ENCODE data around the gene HNRNPLL.
A peak's percentile ranks its signal among the peaks of the same experiment; 100 is the strongest.

The HNRNPLL gene

DNA sequence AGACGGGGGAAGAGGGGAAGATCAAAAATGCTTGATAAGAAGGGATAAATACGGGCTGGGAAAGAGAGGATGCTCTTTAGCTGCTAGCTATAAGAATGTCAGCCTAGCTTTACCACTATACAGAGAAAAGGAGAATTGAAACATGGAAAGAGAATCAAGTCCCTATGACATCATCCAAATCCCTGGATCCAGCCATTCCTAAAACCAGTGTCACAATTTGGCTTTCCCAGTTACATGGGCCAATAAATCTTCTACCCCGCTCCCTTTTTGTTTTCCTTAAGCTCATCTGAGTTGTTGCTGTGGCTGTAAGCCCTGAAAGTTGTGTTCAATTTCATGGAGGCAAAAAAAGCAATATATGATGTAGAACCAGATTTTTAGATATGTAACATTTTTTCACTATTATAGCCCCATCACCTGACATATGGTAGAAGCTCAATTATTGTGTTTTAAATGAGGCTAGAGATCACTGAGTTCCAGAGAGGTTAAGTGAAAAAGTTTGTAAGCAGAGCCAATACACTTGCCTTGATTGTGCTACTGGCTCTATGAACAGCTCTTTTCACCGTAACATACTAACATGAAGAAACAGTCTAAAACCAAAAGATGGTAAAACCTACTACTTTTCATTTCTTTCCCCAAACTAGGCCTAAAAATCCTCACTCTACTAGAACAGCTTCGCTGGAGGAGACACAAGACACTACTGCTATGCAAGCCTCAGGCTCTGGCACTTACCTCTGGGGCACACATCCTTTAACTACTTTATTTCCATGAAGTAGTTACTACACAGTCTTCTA is 4.3 kb downstream of the HNRNPLL start:
- DNase-seq (ENCODE audit: low read depth in 1 of 2, low spot score in 1 of 2), result no peak

DNA sequence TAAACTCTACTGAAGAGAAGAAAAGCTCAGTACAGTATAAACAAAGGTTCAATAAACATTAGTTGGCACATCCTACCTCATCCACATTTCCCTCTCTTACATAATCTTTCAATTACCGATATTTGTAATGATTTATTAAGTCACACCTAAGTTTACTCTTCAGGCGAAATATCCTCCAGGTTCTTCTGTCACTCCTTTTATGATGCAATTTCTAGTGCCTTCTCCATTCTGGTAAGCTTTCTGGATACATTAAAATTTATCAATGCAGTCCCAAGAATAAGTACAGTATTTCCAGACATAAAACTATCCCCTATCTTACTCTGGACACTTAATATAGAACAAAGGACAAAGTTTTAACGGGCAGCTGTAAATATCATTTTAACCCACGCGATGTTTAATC is 5.6 kb downstream of the HNRNPLL start:
- DNase-seq (ENCODE audit: low read depth in 1 of 2, low spot score in 1 of 2), result no peak

DNA sequence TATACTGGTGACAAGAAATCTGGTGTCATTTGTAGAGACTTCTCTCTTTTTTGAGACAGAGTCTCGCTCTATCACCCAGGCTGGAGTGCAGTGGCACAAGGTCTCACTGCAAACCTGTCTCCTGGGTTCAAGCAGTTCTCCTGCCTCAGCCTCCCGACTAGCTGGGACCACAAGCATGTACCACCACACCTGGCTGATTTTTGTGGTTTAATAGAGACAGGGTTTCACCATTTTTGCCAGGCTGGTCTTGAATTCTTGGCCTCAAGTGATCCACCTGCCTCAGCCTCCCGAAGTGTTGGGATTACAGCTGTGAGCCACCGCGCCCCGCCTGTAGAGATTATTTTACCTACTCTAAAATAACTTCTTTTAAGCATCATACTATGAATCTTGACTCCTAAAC is 6.5 kb downstream of the HNRNPLL start:
- DNase-seq (ENCODE audit: low read depth in 1 of 2, low spot score in 1 of 2), result no peak

DNA sequence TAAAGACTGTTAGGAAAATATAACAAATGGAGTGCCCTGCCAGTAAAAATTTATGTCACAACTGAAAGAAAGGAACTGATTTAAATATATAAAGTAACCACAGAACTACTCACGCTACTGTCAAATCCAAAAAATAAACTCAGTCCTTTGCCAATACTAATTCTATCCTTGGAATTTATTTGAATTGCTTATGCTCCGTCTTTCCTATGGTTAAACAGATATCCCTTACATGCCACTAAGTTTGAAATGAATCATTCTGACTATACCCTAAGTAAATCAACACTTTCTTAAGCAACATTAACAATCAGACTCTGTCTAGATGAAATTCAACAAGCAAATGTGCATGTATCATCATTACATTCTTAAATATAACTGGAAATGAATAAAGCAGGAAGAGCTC is 9.8 kb downstream of the HNRNPLL start:
- DNase-seq (ENCODE audit: low read depth in 1 of 2, low spot score in 1 of 2), result no peak

DNA sequence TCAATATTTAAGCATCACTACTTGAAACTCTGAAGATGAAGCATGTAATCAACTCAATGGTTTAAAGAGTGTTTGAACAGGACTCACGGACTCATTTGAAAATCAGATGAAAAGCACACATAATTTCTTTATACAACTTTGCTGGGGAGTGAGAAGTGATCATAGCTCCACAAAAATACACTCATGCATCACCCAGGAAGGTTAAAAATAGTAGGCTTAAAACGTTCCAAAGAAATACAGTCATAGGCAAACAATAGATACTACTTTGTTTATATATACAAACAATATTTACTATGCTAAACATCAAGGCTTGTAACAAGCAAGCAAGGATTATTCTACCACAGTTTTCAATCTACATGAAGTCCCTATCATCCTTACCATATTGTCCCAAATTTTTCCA is 11.6 kb downstream of the HNRNPLL start:
- DNase-seq (ENCODE audit: low read depth in 1 of 2, low spot score in 1 of 2), result no peak

DNA sequence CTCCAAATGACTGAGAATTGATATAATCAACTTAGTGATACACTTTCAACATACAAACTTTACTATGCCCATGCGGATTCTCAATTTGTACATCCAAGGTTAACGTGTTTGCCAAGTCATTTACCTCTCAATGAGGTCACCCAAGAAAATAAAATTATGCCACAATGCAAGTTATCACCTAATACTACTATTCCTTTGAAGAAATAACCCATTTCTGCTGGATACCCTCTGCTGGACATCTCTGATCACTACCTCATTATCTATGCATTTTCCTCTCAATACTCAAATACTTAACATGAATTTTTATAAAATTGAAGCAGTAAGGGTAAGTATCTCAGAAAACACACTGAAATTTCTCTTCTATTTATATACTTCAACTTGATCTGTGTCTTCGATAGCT is 12.7 kb downstream of the HNRNPLL start:
- DNase-seq (ENCODE audit: low read depth in 1 of 2, low spot score in 1 of 2), result no peak

DNA sequence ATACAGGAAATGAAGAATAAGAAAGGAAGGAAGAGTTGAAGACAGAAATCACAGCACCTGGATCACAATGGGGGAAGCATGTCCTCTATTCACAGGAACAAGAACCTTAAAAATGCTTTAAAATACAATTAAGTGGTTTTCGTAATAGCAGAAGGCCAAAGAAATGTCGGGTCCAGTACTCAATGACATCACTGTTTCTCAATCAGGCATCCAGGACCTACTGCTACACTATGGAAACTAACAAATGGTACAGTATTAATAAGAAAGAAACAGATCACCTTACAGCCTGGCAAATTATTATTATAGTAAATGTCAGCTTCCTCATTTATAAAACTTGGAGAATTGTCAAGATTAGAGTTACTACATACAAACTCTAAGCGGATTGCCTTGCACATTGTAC is 15.8 kb downstream of the HNRNPLL start:
- DNase-seq (ENCODE audit: low read depth in 1 of 2, low spot score in 1 of 2), result no peak

DNA sequence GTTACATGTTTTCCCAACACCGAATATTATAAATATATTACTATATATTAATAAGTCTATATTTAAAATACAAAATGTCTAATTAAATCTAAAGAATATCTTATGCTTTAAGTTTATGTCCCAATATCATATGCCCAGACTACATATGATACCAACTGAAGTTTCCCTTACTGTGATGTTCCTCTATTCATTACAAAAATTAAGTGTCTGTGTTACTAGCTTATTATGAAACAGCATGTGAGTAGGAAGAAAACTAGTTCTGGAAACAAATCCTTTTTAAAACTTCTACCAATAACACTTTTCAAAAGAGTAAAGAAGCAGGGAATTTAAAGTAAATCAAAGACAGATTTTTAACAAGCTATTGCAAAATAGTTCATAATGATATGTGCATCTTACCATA is 17.8 kb downstream of the HNRNPLL start:
- no peak for DNase-seq (ENCODE audit: low read depth in 1 of 2, low spot score in 1 of 2)

DNA sequence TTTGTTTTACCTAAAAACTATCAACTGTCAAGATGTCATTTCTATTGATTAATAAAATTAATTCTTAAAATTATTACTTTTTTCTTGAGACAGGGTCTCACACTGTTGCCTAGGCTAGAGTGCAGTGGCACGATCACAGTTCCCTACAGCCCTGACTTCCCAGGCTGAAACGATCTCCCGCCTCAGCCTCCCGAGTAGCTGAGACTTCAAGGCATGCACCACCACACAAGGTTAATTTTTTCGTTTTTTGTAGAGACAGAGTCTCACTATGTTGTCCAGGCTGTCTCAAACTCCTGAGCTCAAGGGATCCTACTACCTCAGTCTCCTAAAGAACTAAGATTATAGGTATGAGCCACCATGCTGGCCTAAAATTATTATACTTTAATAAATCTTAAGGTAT is 18.7 kb downstream of the HNRNPLL start:
- no peak for DNase-seq (ENCODE audit: low read depth in 1 of 2, low spot score in 1 of 2)

DNA sequence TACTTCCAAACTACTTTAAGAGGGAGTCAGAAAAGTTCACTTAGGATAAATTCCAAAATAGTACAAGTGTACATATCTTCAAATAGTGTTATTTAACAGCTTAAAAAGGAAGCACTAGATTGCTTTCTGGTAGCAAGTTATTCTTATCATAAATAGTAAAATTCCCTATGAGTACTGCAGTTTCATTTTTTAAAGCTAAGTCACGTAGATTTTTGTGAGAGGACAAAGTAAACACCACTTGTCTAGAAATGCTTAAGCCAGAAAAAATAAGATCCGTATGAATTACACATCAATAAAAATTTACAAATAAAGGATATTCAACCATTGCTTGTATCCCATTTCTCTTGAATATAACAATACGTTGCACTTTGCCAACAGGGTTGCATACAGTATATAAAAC is 19.2 kb downstream of the HNRNPLL start:
- no peak for DNase-seq (ENCODE audit: low read depth in 1 of 2, low spot score in 1 of 2)

DNA sequence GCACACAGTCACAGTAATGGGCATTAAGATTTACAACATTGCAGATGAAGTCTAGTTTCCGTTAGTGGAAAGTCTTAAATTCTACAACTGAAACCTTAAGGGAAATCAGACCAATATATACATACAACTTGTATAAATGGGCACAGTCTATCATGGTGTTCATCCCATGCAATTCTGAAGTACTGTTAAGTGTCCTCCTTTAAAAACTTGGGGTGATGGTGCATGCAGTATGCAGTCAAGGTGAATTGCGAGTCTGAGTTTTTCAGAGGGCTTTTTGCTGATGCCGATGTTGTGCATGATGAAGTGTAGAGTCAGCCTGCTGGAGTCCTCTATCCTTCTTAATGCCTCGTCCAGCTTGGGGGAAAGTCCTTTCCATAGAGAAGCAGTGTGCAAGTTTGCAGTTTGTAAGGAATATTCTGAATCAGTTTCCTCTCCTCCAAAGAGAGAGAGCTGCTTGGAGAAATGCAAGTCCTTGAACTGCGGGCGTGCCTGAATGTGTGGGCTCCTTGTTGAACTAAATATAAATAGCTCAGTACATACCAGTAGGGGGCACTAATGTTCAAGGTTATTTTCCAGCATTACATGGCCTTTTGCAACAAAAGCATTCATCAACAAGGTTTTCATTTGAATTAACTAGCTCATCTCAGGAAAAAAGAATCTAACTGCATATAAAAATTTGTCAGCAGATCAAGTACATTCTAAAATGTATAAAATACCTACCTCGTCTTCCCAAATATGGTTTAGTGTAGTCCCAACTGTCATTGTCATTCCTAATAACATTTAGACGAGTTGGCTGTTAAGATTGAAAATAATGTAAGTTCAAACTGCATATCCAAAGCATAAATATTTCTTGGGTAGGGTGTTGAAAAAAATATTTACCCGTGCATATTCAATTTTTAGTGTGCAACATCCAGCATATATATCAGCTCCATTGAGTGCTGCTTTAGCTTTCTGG is 21.3 kb downstream of the HNRNPLL start:
- DNase-seq (ENCODE audit: low read depth in 1 of 2, low spot score in 1 of 2), result peak in 1 of 2 donors; percentile 49

DNA sequence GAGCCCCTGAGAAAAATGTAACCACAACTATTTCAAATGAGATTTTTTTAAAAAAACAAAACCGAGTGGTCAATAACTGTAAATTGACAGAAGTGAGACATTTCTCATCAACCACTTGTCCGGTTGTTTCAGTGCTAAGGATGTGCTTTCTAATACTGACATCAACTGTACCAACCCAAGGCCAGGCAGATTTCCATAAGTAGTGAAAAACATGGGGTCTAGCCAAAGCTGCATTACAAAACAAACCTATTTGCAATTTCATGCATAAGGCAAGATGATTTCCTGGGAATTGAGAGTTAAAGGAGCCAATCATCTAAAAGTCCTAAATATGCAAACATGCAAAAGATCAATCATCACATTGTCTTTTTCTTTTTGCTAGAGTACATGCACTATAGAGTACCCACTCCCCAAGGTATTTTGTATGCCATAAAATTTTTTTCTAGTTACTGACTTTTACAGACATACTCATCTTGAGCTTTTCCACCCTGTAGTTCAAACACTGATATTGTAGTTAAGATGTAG is 22.6 kb downstream of the HNRNPLL start:
- DNase-seq (ENCODE audit: low read depth in 1 of 2, low spot score in 1 of 2), result no peak

DNA sequence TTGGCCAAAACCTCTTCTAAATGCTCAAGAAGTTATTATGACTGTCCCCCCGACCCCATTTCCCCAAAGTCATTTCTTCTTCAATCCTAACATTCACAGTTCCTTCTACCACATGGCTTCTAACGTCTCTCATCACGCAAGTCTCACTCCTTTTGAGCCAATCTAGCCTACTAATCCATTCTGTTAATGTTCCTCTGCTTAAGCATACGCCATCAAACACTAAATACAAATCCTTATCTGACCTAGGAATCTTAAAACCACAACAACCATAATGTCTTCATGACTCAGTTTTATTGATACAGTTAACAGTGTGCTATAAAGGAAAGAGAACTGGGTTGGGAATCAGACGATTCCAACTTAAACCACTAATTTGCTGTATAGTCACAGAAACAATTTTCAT is 23.9 kb downstream of the HNRNPLL start:
- DNase-seq (ENCODE audit: low read depth in 1 of 2, low spot score in 1 of 2), result no peak

DNA sequence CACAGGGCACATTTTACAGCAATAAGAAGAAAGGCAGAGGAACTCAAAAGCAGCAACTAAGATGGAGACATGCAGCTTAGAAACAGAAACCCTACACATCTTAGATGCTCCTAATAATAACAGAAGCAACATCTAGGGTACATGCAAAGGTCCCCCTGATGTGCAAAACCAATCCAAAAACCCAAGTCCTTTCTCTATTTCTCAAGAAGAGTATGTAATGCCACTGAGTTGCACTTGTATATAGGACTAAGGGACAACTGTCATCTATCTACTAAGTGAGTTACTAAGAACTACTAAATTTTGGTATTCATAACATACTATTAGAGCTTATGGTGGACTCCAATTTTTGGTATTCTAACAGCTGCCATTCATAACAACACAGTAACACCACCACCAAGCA is 28.4 kb downstream of the HNRNPLL start:
- no peak for DNase-seq (ENCODE audit: low read depth in 1 of 2, low spot score in 1 of 2)

DNA sequence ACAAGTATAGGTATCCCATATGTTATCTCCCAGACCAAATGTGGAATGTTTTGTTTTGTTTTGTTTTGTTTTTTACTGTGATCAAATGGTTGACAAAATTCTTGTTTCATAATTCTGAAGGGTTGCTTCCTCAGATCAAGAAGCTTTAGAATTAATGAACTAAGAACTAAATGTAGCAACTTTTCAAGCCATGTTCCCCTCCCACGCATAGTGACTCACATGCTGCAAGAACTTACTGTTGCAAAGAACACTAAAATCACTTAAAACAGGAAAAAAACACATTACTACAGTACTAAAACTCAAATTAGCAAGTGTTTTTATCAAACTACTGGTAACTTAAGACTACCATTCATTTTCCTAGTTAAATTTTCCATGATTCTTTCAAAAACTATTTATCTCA is 30.6 kb downstream of the HNRNPLL start:
- DNase-seq (ENCODE audit: low read depth in 1 of 2, low spot score in 1 of 2), result peak in 1 of 2 donors; percentile 40

DNA sequence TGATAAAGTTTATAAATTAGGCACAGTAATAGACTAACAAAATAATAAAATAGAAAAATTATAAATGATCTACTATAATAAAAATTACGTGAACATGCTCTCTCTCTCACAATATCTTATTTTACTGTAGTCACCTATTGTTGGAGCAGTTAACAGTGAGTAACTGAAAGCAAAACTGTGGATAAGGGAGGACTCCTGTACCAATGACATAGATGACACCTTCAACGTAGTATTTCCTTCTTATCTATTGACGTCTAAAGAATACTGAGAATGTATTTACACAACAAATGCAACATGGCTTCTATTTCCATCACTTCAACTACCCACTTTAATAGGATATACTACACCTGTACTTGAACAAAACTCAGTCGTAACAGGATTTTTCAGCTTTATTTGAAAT is 31.5 kb downstream of the HNRNPLL start:
- DNase-seq (ENCODE audit: low read depth in 1 of 2, low spot score in 1 of 2), result no peak

DNA sequence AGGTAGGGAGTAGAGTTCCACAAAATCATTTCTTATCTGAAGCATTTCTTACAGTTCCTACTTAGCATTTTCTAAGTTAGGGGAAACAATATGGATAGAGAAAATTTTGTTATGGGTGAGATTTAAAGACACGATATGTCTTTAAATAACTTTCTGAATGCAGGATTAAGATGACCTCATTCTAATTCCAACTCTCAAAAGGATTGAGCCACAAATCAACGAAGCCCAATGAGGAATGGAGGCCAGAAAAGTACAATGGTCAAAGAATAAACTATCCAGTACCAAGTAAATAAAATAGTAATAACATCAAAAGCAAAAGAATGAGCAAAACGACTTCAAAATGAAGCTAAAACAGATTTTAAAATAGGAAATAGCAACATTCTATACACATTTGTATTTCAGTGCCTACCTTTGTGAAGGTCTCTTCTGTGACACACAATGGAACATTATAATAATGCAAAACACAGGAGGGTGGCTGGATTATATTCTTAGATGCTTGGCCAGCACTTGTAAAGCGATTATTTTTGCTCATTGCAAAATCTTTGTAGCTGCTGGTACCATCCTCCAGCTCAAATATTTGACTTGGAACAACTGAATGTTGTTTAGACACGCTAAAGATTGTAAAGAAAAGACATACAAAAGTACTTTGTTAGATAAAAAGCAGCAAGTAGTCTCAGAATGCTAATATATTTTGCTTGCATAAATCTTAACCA is 33.8 kb downstream of the HNRNPLL start:
- no peak for DNase-seq (ENCODE audit: low read depth in 1 of 2, low spot score in 1 of 2)

DNA sequence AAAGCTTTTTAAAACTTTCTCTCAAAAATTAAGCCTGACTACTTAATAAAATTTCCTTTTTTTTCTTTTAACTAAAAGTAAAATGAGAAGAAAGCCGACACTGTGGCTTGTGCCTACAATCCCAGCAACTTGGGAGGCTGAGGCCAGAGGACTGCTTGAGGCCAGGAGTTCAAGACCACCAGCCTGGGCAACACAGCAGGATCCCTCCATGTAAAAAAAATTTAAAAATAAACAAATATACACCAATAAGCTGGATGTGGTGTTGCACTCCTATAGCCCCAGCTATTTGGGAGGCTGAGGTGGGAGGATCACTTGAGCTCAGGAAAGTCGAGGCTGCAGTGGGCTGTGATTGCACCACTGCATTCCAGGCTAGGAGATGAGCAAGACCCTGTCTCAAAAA is 37.4 kb downstream of the HNRNPLL start:
- DNase-seq (ENCODE audit: low read depth in 1 of 2, low spot score in 1 of 2), result no peak

DNA sequence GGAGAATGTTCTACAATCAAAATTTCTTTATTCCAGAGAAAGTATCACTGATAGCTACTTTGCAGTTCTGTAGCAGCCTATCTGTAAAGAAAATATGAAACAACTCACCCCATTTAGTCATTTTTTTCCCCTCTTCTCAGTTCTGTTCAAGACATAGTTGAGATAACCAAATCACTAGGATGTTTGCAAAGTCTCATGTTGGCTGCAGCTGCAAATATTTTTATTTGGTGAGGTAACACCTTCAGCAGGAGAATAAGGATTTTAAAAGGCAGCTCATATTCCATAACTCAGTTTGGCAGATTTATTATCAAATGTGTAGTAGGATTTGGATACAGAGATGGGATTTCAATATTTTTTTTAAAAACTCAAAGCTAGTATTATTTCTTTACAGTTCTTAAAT is 41.0 kb downstream of the HNRNPLL start:
- no peak for DNase-seq (ENCODE audit: low read depth in 1 of 2, low spot score in 1 of 2)

DNA sequence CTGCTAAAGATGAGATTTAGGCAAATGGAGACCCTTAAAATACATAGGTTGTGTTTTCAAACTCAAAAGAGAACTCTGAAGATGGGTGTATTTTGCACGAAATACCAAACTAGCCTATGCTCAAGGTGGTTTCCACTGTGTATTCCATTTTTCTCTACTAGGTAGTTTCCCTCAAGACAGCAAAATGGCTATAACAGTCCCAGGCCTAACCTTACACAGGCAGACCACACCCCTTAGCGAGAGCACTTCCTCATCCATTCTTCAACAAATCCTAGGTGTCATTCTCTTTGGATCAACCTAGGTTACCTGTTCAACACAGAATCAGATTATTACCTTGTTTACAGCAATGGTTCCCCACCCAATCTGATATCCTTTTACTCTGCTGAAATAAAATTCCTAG is 42.6 kb downstream of the HNRNPLL start:
- no peak for DNase-seq (ENCODE audit: low read depth in 1 of 2, low spot score in 1 of 2)

DNA sequence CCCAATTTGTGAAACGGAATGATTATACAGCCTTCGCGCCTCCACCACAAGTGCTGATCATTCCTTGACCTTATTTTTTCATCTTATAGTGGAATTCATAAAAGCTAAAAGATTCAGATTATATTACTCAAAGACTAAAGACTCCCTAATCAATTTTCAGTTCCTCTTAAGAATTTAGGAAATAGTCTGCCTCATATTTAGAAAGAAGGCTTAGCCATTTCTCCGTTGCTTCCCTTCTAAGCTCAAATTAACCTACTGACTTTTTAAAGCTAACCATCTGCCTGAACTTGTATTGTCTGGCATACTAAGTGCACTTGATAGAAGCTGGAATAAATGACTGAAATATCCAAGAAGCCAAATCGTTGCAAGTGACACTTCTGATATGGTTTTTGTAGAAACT is 44.7 kb downstream of the HNRNPLL start:
- DNase-seq (ENCODE audit: low read depth in 1 of 2, low spot score in 1 of 2), result no peak

DNA sequence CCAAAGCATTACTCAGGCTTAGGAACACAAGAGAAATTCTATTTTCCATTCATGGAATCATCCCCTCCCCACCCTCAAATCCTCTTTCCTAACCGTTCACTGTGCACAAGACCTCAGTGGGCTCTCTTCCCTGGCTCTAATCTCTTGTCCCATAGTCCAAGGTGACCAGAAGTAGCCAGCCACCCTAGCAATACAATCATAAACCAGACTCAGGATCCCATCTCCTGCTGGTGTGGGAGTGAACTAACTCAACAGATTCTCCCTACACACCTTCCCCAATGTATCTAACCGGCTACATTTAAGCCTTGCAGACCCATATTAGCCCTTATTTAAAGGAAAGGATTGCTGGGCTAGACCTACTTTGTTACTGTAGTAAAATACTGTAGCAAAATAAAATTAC is 45.5 kb downstream of the HNRNPLL start:
- no peak for DNase-seq (ENCODE audit: low read depth in 1 of 2, low spot score in 1 of 2)

Measured in activated CD4-positive, alpha-beta T cell treated with anti-CD3 and anti-CD28 coated beads, Interleukin-2, amount 50 U/mL, for 24 hours (primary cell).